RWPE1 (cell line): ENCODE results near the gene SIMC1.
A peak's percentile ranks its signal among the peaks of the same experiment; 100 is the strongest.
"Not testable (repeated sequence)": the region's sequence is repeated elsewhere in the genome, so short reads cannot be mapped to it uniquely, and the experiment has no call there.

ENCODE experiments used
- CTCF ChIA-PET: fragments of 350-600 bp; sonication (Branson Sonifier 250); formaldehyde crosslinking; extraction: SDS; loops from one replicate; lab custom pipeline; 2021; lab: Yijun Ruan, JAX
- POLR2A ChIA-PET: fragments of 400-600 bp; formaldehyde crosslinking; extraction: SDS; loops from one replicate; lab custom pipeline; 2020; ENCODE audit warnings: antibody characterized with exemption; ENCODE audit not compliant: low non-redundant PET; lab: Yijun Ruan, JAX
- DNase-seq: peaks from one replicate; pipeline ENCODE4 v3.0.0; 2012; ENCODE audit warnings: low spot score
- H3K27ac ChIP-seq: fragments of 450-650 bp; 2 replicates; pipeline ENCODE4 v1.5.1; 2017
- TF ChIP-seq, protein P1 (sequence below): fragments of 450-650 bp; conservative IDR thresholded peaks from 2 replicates; pipeline ENCODE4 v1.5.1; 2017; ENCODE audit warnings: low read depth, mild to moderate bottlenecking

Gene SIMC1

GRCh38 chr5:176237971-176238644, at the start of gene SIMC1:
Gene SIMC1 (plus strand): TSS chr5:176238424. CDS start chr5:176238509, 85 bp downstream.
- CTCF ChIA-PET: not testable (repeated sequence)

DNA sequence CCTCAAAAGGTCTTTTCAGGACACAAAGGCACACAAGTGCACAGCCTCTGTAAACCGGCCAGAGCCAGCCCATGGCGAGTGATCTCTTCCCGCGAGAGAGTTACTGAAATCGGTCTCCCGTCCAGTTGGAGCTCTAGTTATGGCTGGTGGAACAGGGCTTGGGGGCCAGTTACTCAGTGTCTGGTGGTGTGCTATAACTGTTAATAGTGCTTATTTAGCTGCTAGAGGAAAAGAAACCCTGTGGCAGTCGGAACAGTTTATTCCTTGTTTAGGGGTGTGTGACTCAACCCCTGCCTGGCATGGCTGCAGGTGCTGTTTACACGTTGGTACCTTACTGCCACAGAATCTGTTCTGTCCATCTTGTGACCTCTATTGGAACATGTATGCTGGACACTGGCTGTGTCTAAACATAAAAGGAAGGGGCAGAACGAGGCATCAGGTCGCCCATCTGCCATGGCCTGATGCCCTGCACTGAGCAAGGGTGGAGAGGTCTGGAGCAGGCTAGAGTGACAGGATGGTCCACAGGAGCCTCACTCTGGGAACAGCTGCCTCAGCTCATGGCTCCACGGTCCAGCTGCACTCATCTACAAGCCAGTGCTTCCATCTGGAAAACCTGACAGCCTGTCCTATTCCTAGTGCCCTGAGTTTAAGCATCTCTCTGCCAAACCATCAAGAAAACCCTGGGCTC, 49.6 kb upstream of the SIMC1 start:
- H3K27ac ChIP-seq: no peak overlapping the region
- ChIA-PET CTCF (no interaction called here), POLR2A (no interaction called here)
- no peak for DNase-seq
- TF ChIP-seq, protein P1, sequence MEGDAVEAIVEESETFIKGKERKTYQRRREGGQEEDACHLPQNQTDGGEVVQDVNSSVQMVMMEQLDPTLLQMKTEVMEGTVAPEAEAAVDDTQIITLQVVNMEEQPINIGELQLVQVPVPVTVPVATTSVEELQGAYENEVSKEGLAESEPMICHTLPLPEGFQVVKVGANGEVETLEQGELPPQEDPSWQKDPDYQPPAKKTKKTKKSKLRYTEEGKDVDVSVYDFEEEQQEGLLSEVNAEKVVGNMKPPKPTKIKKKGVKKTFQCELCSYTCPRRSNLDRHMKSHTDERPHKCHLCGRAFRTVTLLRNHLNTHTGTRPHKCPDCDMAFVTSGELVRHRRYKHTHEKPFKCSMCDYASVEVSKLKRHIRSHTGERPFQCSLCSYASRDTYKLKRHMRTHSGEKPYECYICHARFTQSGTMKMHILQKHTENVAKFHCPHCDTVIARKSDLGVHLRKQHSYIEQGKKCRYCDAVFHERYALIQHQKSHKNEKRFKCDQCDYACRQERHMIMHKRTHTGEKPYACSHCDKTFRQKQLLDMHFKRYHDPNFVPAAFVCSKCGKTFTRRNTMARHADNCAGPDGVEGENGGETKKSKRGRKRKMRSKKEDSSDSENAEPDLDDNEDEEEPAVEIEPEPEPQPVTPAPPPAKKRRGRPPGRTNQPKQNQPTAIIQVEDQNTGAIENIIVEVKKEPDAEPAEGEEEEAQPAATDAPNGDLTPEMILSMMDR: no peak

More at GRCh38 chr5:176237971-176238644, at the start of gene SIMC1:
- POLR2A ChIA-PET, H3K27ac ChIP-seq: not testable (repeated sequence)
- DNase-seq: peak; percentile 53

- DNase-seq: no peak
- ChIA-PET POLR2A (no interaction called here), CTCF (interaction anchor here (0.7 kb wide), 1 partner anchor 19 kb away, joined by 3 read pairs; no protein-coding TSS in a partner anchor)
- H3K27ac ChIP-seq: no peak overlapping the region
- TF ChIP-seq, protein P1: no peak
Observed at GRCh38 chr5:176189857-176190256, 48.4 kb upstream of the SIMC1 start.

GRCh38 chr5:176190886-176191755, 47.1 kb upstream of the SIMC1 start:
- POLR2A ChIA-PET: no interaction called here
- TF ChIP-seq, protein P1: no peak
- CTCF ChIA-PET: interaction anchor here (0.5 to 0.7 kb wide), 2 partner anchors 837 to 1375 kb away, joined by 4 read pairs; no protein-coding TSS in a partner anchor
- DNase-seq: no peak
- no peak overlapping the region for H3K27ac ChIP-seq

- ChIA-PET POLR2A (no interaction called here), CTCF (no interaction called here)
- TF ChIP-seq, protein P1: no peak
- no peak overlapping the region for H3K27ac ChIP-seq
- no peak for DNase-seq
Observed at GRCh38 chr5:176192094-176192721, 46.0 kb upstream of the SIMC1 start.

DNA sequence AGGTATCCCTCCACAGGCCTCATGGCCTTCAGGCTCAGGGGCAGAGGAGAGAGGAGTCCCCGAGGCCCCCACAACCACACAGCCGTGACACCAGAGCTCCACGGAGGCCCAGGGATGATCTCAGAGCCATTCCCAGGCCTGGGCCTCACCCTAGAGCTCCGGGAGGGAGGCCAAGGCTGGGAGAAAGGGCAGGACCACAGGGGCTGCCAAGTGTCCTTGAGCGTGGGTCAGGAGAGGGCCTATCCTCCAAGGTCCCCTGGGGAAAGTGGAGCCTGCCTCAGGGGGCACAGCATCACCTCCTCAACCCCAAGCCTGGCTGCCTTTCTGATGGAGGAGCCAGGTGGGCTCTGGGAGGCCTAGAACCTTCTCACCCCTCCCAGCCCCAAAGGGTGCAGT, 45.5 kb upstream of the SIMC1 start:
- POLR2A ChIA-PET: not testable (repeated sequence)

DNA sequence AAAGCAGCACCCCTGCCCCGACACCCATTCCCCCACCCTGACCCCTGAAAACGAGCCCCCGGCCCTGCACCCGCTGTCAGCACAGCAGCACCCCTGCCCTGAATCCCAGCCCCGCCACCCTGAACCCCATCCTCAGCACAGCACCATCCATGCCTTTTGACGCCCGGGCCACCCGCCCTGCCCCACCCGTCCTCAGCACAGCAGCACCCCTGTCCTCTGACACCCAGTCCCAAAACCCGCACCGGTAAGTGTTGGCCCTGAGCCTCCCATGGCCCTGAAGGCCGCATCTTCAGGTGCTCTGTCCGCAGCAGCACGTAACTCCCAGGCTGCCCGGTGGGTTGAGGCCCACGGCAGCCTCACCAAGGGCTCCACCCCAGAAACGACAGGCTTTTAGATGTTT, 44.6 kb upstream of the SIMC1 start:
- H3K27ac ChIP-seq, CTCF ChIA-PET, DNase-seq, POLR2A ChIA-PET: not testable (repeated sequence)

More for the DNA sequence above, 45.5 kb upstream of the SIMC1 start:
- H3K27ac ChIP-seq, CTCF ChIA-PET, DNase-seq: not testable (repeated sequence)

DNA sequence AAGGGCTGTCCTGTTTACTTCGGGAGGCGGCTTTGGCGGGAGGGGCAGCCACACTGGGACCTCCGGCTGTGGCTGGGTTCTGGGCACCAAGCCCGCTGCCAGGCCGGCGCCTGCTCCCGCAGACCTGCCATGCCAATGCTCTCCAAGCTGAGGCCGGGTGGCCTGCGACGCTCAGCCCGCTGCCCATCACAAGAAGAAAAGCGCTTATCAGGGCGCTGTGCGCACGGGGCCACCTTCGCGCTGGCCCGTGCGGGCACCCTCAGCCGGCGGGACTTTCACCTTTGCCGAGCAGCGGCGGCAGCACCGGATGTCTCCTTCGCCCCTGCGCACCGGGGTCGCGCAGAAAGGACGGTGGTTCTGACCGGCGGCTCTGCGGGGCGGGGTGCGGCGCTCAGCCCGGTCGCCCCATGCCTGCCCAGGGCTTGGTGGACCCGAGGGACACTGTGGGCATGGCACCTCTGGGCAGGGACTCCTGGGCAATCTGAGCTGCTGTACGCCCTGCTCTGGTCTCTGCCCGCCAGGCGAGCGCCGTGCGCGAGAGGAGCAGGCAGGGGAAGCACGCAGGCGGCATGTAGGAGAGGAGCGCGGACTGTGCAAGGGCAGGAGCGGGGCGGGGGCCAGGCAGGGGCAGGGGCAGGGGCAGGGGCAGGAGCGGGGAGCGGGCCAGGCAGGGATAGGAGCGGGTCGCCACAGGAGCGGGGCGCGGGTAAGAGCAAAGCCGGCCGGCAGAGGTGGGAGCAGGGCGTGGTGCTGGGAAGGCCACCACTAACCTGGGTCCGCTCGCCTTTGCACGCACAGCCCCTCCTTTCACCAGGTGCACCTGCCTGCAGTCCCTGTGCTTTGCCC, 43.8 kb upstream of the SIMC1 start:
- CTCF ChIA-PET, POLR2A ChIA-PET, DNase-seq, H3K27ac ChIP-seq: not testable (repeated sequence)

- CTCF ChIA-PET, H3K27ac ChIP-seq, DNase-seq, POLR2A ChIA-PET: not testable (repeated sequence)
Observed at GRCh38 chr5:176195084-176195413, 43.2 kb upstream of the SIMC1 start.

DNA sequence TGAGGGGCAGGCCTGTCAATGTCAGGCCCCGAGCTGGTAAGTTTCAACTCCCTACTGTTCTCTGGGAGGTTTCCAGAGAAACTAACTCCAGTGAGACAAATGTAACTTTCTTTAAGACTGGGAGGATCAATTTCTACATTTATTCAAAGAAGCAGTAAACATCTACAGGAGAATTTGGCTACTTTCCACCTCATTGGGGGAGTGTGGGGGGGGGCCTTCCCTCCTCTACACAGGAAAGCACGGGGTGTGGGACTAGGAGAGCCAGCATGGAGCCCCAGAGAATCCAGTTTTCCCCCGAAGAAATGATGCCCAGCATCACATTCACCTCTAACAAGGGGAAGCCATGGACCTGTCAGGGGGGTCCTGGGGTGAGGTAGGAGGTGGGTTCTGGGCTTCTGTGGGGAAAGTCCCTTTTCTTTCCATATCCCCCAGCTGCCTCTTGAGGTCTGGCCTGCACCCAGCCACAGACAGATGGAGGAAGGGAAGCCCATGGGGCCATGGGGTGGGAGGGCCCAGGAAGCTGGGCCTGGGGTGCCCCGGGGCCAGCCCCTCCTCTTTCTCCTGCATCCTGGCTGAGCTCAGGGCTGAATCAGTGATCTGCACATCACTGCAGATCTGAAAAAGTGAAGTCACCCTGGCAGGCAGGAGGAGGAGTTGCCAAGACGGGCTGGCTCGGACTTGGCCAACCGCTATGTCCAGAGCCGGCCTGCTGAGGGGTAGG, 42.6 kb upstream of the SIMC1 start:
- DNase-seq, POLR2A ChIA-PET, H3K27ac ChIP-seq, CTCF ChIA-PET: not testable (repeated sequence)
